ENCODE results near the gene SCIN. TPM values are rescaled to one million over a fixed set of nuclear protein-coding genes. Genes with fewer than 3 reads are reported as not detected.

SCIN gene
- total RNA-seq, 2 experiments from 2014 or later: 0.12 TPM; not detected in 1

DNA sequence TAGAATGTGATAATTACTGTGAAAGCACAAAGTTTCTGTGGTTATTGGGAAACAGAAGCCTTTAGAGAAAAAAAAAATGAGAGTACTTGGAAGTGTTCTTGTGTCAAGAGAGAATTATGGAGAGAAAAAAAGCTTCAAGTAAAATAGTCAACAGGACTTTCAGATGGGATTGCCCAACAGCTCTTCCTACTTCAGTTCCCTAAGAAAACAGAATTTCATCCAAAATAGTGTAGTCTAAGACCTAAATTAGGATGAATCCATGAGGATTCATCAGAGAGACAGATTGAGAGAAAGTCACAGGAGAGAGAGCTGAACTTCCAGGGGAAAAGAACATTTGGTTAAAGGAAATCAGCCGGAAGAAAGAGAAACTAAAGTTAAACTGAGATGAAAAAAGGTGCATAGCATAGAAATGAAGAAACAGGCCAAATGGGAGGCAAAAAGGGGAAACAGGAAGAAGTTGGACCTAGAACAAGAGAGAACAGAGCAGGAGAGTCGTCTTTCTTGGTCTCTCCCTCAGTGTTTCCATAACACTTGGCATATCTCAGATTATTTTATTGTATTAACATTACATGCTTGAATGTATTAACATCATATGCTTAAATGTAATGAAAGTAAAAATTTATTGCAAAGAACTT is 2.5 kb downstream of the SCIN start:
- no peaks in the 10 kb centered on the region for H3K36me3 Mint-ChIP-seq
- peaks cover 43% of the 10 kb centered on the region for H3K27me3 Mint-ChIP-seq
- no peak overlapping the region for H3K4me3 Mint-ChIP-seq
- no peaks in the 10 kb centered on the region for H3K9me3 Mint-ChIP-seq
- intact Hi-C loops (cut with micrococcal nuclease): no loop called here
- ChIA-PET CTCF (interaction anchor here (0.6 kb wide), 1 partner anchor 1949 kb away, joined by 3 read pairs; no protein-coding TSS in a partner anchor), POLR2A (no interaction called here)
- no peak for DNase-seq
- H3K4me1 Mint-ChIP-seq (ENCODE audit: low read depth): peaks cover 12% of the 10 kb centered on the region
- no peak overlapping the region for H3K27ac Mint-ChIP-seq

DNA sequence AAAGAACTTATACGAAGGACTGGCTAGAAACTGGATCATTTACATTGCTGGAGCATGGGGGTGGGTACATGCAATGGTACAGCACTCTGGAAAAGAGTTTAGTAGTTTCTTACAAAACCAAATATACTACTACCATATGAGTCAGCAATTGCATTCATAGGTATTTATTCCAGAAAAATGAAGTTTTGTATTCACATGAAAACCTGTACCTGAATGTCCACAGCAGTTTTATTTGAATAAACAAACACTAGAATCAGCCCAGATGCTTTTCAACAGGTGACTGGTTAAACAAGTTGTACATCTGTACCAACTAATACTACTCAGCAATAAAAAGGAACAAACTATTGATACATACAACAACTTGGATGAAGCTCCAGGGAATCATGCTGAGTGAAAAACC is 3.4 kb downstream of the SCIN start:
- Mint-ChIP-seq H3K27me3 (peaks cover 39% of the 10 kb centered on the region), H3K4me3 (no peak overlapping the region), H3K27ac (no peak overlapping the region), H3K36me3 (no peaks in the 10 kb centered on the region), H3K9me3 (no peaks in the 10 kb centered on the region), H3K4me1 (ENCODE audit: low read depth) (peaks cover 12% of the 10 kb centered on the region)
- POLR2A ChIA-PET: no interaction called here
- CTCF ChIA-PET: no interaction called here
- intact Hi-C loops (cut with micrococcal nuclease): no loop called here
- DNase-seq: no peak

DNA sequence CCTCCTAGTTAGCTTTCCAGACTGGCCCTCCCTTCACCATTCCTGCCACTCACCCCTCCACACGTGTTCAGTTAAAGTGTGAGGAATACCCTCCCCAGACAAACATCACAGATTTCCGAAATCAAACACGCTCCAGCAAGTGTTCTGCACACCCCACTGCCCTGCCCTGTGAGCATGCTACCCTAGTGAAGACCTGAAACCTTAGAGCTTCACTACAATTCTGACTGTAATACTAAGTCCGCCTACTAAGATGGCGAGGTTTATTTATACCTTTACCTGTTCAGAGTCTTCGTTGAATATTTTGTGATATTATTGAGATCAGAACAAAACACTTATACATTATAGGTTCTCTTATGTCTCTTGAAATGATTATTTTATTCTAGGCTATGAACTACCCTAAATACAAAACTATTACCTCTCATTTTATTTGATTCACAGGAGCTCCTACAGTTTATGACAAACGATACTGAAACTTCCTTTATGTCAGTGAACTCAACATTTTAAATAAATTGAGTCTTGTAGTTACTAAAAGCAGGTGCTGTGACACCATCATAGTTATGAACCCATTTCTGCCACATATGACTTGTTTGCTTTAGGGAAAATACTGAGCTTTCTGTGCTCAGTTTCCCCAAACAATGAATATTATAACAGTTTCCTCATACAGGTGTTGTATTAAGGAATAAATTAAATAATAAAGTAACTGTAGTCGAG is 8.6 kb downstream of the SCIN start:
- Mint-ChIP-seq H3K4me1 (ENCODE audit: low read depth) (no peaks in the 10 kb centered on the region), H3K27ac (no peak overlapping the region), H3K27me3 (peaks cover 23% of the 10 kb centered on the region), H3K4me3 (no peak overlapping the region), H3K36me3 (no peaks in the 10 kb centered on the region), H3K9me3 (no peaks in the 10 kb centered on the region)
- no peak for DNase-seq
- intact Hi-C loops (cut with micrococcal nuclease): no loop called here
- CTCF ChIA-PET: interaction anchor here (1.1 kb wide), 1 partner anchor 12 kb away, joined by 3 read pairs; no protein-coding TSS in a partner anchor
- POLR2A ChIA-PET: interaction anchor here (0.5 kb wide), 1 partner anchor 17 kb away, joined by 3 read pairs; no protein-coding TSS in a partner anchor

DNA sequence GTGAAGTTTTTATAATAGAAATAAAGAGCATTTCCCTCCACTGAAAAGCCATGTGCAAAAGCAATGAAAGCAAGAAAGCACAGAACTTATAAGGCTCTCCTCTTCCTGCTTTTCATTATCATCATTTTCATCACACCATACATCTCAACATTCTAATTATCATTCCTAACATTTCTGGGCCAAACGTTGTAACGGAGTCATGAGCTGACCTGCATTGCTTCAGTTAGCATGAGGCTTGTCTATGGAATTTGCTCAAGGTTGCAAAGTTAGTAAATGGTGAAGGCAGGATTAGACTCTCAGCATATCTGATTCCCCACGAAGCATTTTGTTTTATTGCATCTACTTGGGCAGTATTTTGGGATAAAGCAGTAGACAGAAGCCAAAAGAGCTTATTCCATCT is 11.4 kb downstream of the SCIN start:
- no peak overlapping the region for H3K4me3 Mint-ChIP-seq

DNA sequence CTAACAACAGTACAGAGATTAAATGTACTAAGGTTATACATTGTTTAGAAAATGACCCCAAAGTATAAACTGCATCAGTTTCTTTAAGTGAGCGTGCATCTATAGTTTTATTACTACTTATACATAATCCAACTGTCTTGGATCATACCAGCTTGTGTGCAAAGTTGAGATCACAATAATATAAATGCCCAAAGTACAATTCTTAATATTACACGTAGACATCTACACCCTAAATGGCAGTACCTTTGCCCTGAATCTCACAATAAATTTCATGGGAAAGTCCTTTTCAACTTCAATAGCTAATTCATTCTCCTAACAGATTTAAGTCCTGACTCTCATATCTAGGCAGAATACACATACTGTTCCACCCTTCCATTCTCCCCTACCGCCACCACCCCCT is 11.8 kb downstream of the SCIN start:
- intact Hi-C loops (cut with micrococcal nuclease): no loop called here
- no peak overlapping the region for H3K4me3 Mint-ChIP-seq
- H3K4me1 Mint-ChIP-seq (ENCODE audit: low read depth): no peaks in the 10 kb centered on the region
- no peak for DNase-seq
- ChIA-PET POLR2A (no interaction called here), CTCF (no interaction called here)
- H3K36me3 Mint-ChIP-seq: no peaks in the 10 kb centered on the region
- H3K27ac Mint-ChIP-seq: no peak overlapping the region
- peaks cover 23% of the 10 kb centered on the region for H3K27me3 Mint-ChIP-seq
- H3K9me3 Mint-ChIP-seq: no peaks in the 10 kb centered on the region

More for the DNA sequence above, 11.4 kb downstream of the SCIN start:
- DNase-seq: no peak
- Mint-ChIP-seq H3K4me1 (ENCODE audit: low read depth) (no peaks in the 10 kb centered on the region), H3K27ac (no peak overlapping the region), H3K36me3 (no peaks in the 10 kb centered on the region), H3K9me3 (no peaks in the 10 kb centered on the region), H3K27me3 (peaks cover 24% of the 10 kb centered on the region)
- intact Hi-C loops (cut with micrococcal nuclease): no loop called here
- CTCF ChIA-PET: no interaction called here
- POLR2A ChIA-PET: no interaction called here

DNA sequence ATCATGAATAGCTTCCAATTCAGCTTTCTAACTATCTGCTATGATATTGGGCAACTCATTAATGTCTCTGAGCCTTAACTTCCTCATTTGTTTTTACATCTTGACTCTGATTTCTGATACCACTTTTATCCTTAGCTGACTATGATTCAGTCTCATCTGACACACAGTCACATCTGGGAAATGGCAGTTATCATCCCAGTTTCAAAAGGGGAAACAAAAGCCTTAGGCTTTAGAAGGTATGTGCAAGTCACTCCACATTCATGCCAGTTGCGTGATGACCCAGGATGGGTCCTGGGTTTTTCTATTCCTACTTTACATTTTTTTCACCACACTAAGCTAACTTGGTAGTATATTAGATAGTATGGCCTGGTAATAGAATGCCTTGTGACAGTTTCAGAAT is 12.7 kb downstream of the SCIN start:
- Mint-ChIP-seq H3K4me1 (ENCODE audit: low read depth) (no peaks in the 10 kb centered on the region), H3K4me3 (no peak overlapping the region), H3K27ac (no peak overlapping the region), H3K27me3 (peaks cover 21% of the 10 kb centered on the region), H3K36me3 (no peaks in the 10 kb centered on the region), H3K9me3 (no peaks in the 10 kb centered on the region)
- intact Hi-C loops (cut with micrococcal nuclease): no loop called here
- POLR2A ChIA-PET: no interaction called here
- CTCF ChIA-PET: no interaction called here
- no peak for DNase-seq

DNA sequence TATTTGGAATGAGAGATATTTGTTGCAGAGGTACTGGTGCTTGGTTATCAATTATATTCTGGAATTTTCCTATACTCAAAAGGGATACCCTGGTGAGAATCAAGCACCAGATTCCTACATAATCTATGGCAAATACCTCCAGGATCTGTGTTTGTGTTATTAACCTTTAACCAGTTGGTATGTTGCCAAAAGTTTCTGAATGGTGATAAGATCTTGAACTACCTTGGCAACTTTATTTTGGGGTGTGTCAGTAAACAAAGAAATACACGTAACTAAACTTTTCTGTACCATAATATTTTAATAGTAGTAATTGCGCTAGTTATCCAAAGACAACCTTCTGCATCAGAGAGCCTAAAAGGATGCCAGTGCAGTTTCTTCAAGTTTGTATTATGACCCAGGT is 13.4 kb downstream of the SCIN start:
- Mint-ChIP-seq H3K4me3 (no peak overlapping the region), H3K9me3 (no peaks in the 10 kb centered on the region), H3K27ac (no peak overlapping the region), H3K36me3 (no peaks in the 10 kb centered on the region), H3K27me3 (peaks cover 19% of the 10 kb centered on the region), H3K4me1 (ENCODE audit: low read depth) (no peaks in the 10 kb centered on the region)
- CTCF ChIA-PET: no interaction called here
- POLR2A ChIA-PET: no interaction called here
- no peak for DNase-seq
- intact Hi-C loops (cut with micrococcal nuclease): no loop called here

DNA sequence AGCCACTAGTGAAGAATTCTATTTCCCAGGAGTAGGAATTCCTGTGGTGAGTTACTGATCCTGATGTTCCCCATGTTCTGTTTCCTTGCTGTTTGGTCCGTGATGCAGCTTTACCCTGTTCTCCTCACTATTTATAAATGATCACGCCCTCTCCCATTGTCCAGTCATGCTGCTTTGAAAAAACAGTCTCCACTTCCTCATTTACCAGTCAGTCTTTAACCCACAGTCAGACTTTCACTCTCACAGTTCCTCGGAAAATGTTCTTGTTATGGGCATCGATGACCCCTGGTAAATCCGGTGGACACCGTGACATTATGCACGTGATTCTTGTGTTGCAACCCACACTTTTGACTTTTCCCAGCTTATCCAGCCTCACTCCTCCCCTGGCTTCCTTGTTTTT is 14.4 kb downstream of the SCIN start:
- ChIA-PET POLR2A (no interaction called here), CTCF (no interaction called here)
- no peak overlapping the region for H3K27ac Mint-ChIP-seq
- no peak for DNase-seq
- intact Hi-C loops (cut with micrococcal nuclease): no loop called here
- H3K27me3 Mint-ChIP-seq: peaks cover 18% of the 10 kb centered on the region
- H3K36me3 Mint-ChIP-seq: no peaks in the 10 kb centered on the region
- H3K4me3 Mint-ChIP-seq: no peak overlapping the region
- H3K9me3 Mint-ChIP-seq: no peaks in the 10 kb centered on the region
- H3K4me1 Mint-ChIP-seq (ENCODE audit: low read depth): no peaks in the 10 kb centered on the region

DNA sequence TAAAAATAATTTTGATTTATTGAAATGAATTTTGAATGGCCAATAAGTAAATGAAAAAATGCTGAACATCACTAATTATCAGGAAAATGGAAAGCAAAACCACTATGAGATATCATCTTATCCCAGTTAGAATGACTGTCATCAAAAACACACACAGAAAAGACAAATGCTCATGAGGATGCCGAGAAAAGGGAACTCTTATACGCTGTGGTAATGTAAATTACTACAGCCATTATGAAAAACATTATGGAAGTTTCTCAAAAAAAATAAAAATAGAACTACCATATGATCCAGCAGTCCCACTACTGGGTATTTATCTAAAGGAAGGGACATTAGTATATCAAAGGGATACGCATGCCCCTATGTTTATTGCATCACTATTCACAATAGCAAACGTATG is 15.8 kb downstream of the SCIN start:
- Mint-ChIP-seq H3K27me3 (peaks cover 15% of the 10 kb centered on the region), H3K4me3 (no peak overlapping the region), H3K27ac (no peak overlapping the region), H3K4me1 (ENCODE audit: low read depth) (no peaks in the 10 kb centered on the region), H3K36me3 (no peaks in the 10 kb centered on the region), H3K9me3 (no peaks in the 10 kb centered on the region)
- intact Hi-C loops (cut with micrococcal nuclease): no loop called here
- CTCF ChIA-PET: no interaction called here
- POLR2A ChIA-PET: no interaction called here
- DNase-seq: no peak

DNA sequence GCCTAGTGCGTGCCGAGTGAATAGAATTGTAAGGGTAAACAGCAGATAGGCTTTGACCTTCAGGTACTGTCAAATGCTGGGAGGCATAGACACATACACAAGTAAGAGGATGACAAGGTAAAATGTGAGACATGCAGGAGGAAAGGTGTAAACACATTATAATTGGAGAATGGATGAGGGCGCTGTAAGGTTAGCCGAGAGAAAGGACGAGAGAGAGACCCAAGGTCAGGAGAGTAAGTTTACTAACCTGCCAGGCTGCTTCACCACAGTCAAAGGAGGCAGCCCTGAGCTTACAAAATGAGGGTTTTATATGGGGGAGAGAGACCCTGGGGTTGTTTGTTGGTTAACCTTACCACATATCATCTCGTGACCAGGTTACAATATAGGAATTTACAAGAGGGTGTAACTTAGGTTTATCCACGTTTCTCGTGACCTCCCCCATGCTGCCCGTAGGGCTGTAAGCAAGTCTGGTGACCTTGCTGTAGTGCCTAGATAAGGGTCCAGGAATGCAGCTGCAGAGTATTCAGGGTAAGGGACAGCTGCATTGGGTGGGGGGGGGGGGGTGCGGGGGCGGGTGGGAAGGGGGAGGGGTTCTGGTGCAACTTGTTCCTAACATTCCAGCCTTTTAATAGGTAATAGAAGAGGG is 17.9 kb downstream of the SCIN start:
- peaks cover 10% of the 10 kb centered on the region for H3K27me3 Mint-ChIP-seq
- H3K36me3 Mint-ChIP-seq: no peaks in the 10 kb centered on the region
- no peak overlapping the region for H3K27ac Mint-ChIP-seq
- intact Hi-C loops (cut with micrococcal nuclease): no loop called here
- H3K4me1 Mint-ChIP-seq (ENCODE audit: low read depth): no peaks in the 10 kb centered on the region
- ChIA-PET CTCF (no interaction called here), POLR2A (no interaction called here)
- DNase-seq: no peak
- no peaks in the 10 kb centered on the region for H3K9me3 Mint-ChIP-seq
- H3K4me3 Mint-ChIP-seq: no peak overlapping the region

DNA sequence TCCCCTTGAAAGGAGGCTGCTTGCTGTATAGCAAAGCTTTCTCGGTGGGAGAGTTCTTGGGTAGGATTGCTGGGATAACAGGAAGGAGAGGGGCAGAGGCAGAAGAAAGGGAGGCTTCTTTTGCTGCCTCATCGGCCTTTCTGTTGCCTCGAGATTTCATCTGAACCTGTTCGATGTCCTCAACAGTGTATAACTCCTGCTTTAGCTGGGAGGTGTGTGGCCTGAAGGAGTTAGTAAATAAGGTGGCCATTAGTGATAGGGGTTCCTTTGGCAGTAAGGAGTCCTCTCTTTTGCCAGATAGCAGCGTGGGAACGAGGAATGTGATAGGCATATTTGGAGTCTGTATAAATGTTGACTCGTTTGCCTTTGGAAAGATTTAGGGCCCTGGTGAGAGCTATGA is 20.0 kb downstream of the SCIN start:
- POLR2A ChIA-PET: no interaction called here
- CTCF ChIA-PET: no interaction called here
- H3K4me1 Mint-ChIP-seq (ENCODE audit: low read depth): no peaks in the 10 kb centered on the region
- DNase-seq: no peak
- H3K36me3 Mint-ChIP-seq: no peaks in the 10 kb centered on the region
- intact Hi-C loops (cut with micrococcal nuclease): no loop called here
- no peak overlapping the region for H3K27ac Mint-ChIP-seq
- no peaks in the 10 kb centered on the region for H3K9me3 Mint-ChIP-seq
- H3K4me3 Mint-ChIP-seq: no peak overlapping the region
- H3K27me3 Mint-ChIP-seq: peaks cover 7% of the 10 kb centered on the region

DNA sequence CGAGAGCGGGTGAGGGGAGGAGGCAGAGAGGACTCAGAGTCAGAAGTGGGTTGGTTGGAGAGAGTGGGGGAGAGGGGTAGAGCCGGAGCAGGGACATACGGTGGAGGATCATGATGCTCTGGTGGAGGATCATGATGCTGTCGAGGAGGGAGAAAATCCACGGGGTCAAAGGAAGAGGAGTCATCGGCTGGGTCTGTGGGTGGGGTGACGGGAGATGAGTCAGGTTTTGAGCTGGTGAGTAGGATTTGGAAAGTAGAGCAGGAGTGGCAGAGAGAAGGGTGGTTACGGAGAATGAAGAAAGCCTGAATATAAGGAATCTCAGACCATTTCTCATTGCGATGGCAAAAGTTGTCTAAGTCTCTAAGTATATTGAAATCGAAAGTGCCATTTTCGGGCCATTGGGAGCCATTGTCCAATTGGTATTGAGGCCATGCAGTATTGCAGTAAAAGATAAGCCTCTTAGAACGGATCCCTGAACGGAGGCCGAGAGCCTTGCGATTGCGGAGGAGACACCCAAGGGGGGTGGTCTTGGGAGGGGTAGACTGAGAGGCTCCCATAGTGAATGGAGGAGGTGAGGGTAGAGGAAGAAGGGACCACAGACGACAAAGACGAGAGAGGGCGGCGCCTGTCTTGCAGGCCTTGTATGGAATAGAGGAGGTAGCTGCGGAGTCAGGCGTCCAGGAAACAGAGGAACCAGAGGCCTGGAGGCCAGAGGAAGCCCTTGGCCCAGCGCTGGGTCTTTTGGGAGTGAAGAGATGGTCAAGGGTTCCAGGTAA is 23.8 kb downstream of the SCIN start:
- Mint-ChIP-seq H3K27me3 (peaks cover 2% of the 10 kb centered on the region), H3K27ac (no peak overlapping the region), H3K4me1 (ENCODE audit: low read depth) (no peaks in the 10 kb centered on the region), H3K4me3 (no peak overlapping the region), H3K9me3 (no peaks in the 10 kb centered on the region), H3K36me3 (no peaks in the 10 kb centered on the region)
- ChIA-PET CTCF (no interaction called here), POLR2A (no interaction called here)
- intact Hi-C loops (cut with micrococcal nuclease): no loop called here
- DNase-seq: no peak
